K562 (cell line): Measurements from ENCODE around the gene LANCL1. TPM values are rescaled to one million over a fixed set of nuclear protein-coding genes. Genes with fewer than 3 reads are reported as not detected.

ENCODE experiments used
- CBFA2T3 ChIP-seq: fragments of 450-650 bp; IDR thresholded peaks from 2 replicates; pipeline ENCODE4 v1.6.1; 2017
- EGR1 ChIP-seq: fragments of 450-650 bp; conservative IDR thresholded peaks from 2 replicates; pipeline ENCODE4 v1.6.1; 2017; ENCODE audit warnings: mild to moderate bottlenecking
- EP400 ChIP-seq: fragments of 450-650 bp; IDR thresholded peaks from 2 replicates; pipeline ENCODE4 v1.6.1; 2017; ENCODE audit warnings: antibody characterized with exemption, mild to moderate bottlenecking, moderate library complexity
- HDAC1 ChIP-seq, 2 experiments: fragments of 450-650 bp; IDR thresholded peaks; 2 replicates each; pipeline ENCODE4 v1.6.1; 2016 to 2017; ENCODE audit warnings: inconsistent platforms in 1 of 2, mild to moderate bottlenecking in 1 of 2, moderate library complexity in 1 of 2
- MCM5 ChIP-seq: fragments of 450-650 bp; IDR thresholded peaks from 2 replicates; pipeline ENCODE4 v1.6.1; 2016; ENCODE audit warnings: low read depth
- MYC ChIP-seq, 2 experiments: fragments of 250-450 bp in 1 of 2; sonication (Bioruptor Pico) in 1 of 2; IDR thresholded peaks; 2 replicates each; pipeline versions ENCODE4 v1.5.1 to v1.6.1; 2012 to 2021; ENCODE audit warnings: low read depth in 2 of 2, borderline replicate concordance in 1 of 2, improper control_type of control experiment in 1 of 2, low read length in 1 of 2, mild to moderate bottlenecking in 1 of 2, moderate library complexity in 1 of 2
- NFE2 ChIP-seq: IDR thresholded peaks from 2 replicates; pipeline ENCODE4 v1.6.1; 2014; ENCODE audit warnings: antibody characterized with exemption, low read depth
- NR2C2 ChIP-seq, 2 experiments: fragments of 200-800 bp in 1 of 2; sonication (Bioruptor generic) in 1 of 2; sonication (generic) in 1 of 2; formaldehyde crosslinking in 1 of 2; IDR thresholded peaks; 2 replicates each; pipeline versions ENCODE4 v1.6.1 to v1.8.0; 2016 to 2022; ENCODE audit warnings: mild to moderate bottlenecking in 1 of 2, missing compliant biosample characterization in 1 of 2, missing genetic modification characterization in 1 of 2, missing genetic modification reagents in 1 of 2
- OTX1 ChIP-seq: fragments of 450-650 bp; formaldehyde crosslinking; IDR thresholded peaks from 2 replicates; pipeline ENCODE4 v1.4.0; 2022; ENCODE audit warnings: mild to moderate bottlenecking
- PML ChIP-seq: IDR thresholded peaks from 2 replicates; pipeline ENCODE4 v1.6.1; 2012; ENCODE audit warnings: low read length, inconsistent platforms
- POLR2A ChIP-seq: fragments of 450-650 bp; conservative IDR thresholded peaks from 2 replicates; pipeline ENCODE4 v1.6.1; 2016
- POLR2H ChIP-seq: IDR thresholded peaks from 2 replicates; pipeline ENCODE4 v1.6.1; 2016; ENCODE audit warnings: missing genetic modification characterization, low read depth, mild to moderate bottlenecking, control low read depth, missing compliant biosample characterization, moderate library complexity
- RAD21 ChIP-seq, 2 experiments: fragments of 250-450 bp in 1 of 2; fragments of 450-650 bp in 1 of 2; sonication (Bioruptor Pico) in 1 of 2; formaldehyde crosslinking in 1 of 2; IDR thresholded peaks in 1 of 2; conservative IDR thresholded peaks in 1 of 2; 2 replicates each; pipeline versions ENCODE4 v1.4.0 to v1.8.0; 2020 to 2022; ENCODE audit warnings: mild to moderate bottlenecking in 2 of 2, moderate library complexity in 1 of 2
- RBFOX2 ChIP-seq: fragments of 200-400 bp; formaldehyde crosslinking; IDR thresholded peaks from 2 replicates; pipeline ENCODE4 v1.6.1; 2017; ENCODE audit warnings: low read depth, mild to moderate bottlenecking, low read length, moderate library complexity
- RBM17 ChIP-seq: fragments of 200-400 bp; formaldehyde crosslinking; IDR thresholded peaks from 2 replicates; pipeline ENCODE4 v1.6.1; 2017; ENCODE audit warnings: low read depth, mild to moderate bottlenecking, low read length, borderline replicate concordance
- RBM22 ChIP-seq: fragments of 200-400 bp; formaldehyde crosslinking; IDR thresholded peaks from 2 replicates; pipeline ENCODE4 v1.6.1; 2018; ENCODE audit warnings: low read length, low read depth; ENCODE audit not compliant: poor library complexity, severe bottlenecking
- RCOR1 ChIP-seq, 2 experiments: IDR thresholded peaks; 2 replicates each; pipeline ENCODE4 v1.6.1; 2012; ENCODE audit warnings: low read depth in 2 of 2, low read length in 2 of 2, borderline replicate concordance in 1 of 2, improper control_type of control experiment in 1 of 2
- RFX5 ChIP-seq: IDR thresholded peaks from 2 replicates; pipeline ENCODE4 v1.6.1; 2011; ENCODE audit warnings: low read depth, mild to moderate bottlenecking, improper control_type of control experiment, low read length
- SMAD3 ChIP-seq: fragments of 450-650 bp; formaldehyde crosslinking; conservative IDR thresholded peaks from 2 replicates; pipeline ENCODE4 v1.4.0; 2020; ENCODE audit warnings: mild to moderate bottlenecking
- SOX6 ChIP-seq: fragments of 450-650 bp; IDR thresholded peaks from 2 replicates; pipeline ENCODE4 v1.6.1; 2014; ENCODE audit warnings: mild to moderate bottlenecking
- SREBF1 ChIP-seq: fragments of 150-350 bp; IDR thresholded peaks from 2 replicates; pipeline ENCODE4 v1.6.1; 2014; ENCODE audit warnings: antibody characterized with exemption, low read depth, low read length, borderline replicate concordance
- SUPT5H ChIP-seq: fragments of 450-650 bp; IDR thresholded peaks from 2 replicates; pipeline ENCODE4 v1.6.1; 2016
- USF2 ChIP-seq: sonication (generic); formaldehyde crosslinking; IDR thresholded peaks from 2 replicates; pipeline ENCODE4 v1.5.0; 2020; ENCODE audit warnings: missing genetic modification reagents
- WHSC1 ChIP-seq: IDR thresholded peaks from one replicate; pipeline ENCODE4 v1.6.1; 2012; ENCODE audit warnings: low read length, control low read depth, inconsistent platforms
- YY1 ChIP-seq, 3 experiments: IDR thresholded peaks; 2 replicates each; pipeline ENCODE4 v1.6.1; 2011; ENCODE audit warnings: low read length in 2 of 3, mild to moderate bottlenecking in 2 of 3, moderate library complexity in 2 of 3, borderline replicate concordance in 1 of 3, control low read depth in 1 of 3, low read depth in 1 of 3; ENCODE audit not compliant: insufficient read depth in 3 of 3, insufficient replicate concordance in 2 of 3, control insufficient read depth in 1 of 3, insufficient read length in 1 of 3; ENCODE audit errors: extremely low read depth in 1 of 3
- ZFX ChIP-seq: sonication (generic); formaldehyde crosslinking; IDR thresholded peaks from 2 replicates; pipeline ENCODE4 v1.8.0; 2022; ENCODE audit warnings: mild to moderate bottlenecking, missing genetic modification reagents, moderate library complexity
- ZKSCAN8 ChIP-seq: fragments of 200-800 bp; sonication (Bioruptor generic); IDR thresholded peaks from 2 replicates; pipeline ENCODE4 v1.6.1; 2016; ENCODE audit warnings: missing genetic modification characterization, missing compliant biosample characterization
- polyA plus RNA-seq, 8 experiments: library from polyadenylated mRNA; depleted of rRNA in 4 of 8; stranded (reverse) in 5 of 8; unstranded in 3 of 8; fragments of >200 nt; fragmentation: Nextera tagmentation in 2 of 8; fragmentation: Illumina TruSeq in 1 of 8; extraction: Ambion mirVana in 2 of 8; extraction: Trizol in 1 of 8; gene quantifications; 2 replicates each; pipeline versions ENCODE4 v1.2.1 to v1.2.3, GENCODE V29; 2011 to 2014; ENCODE audit warnings: inconsistent platforms in 1 of 8, missing spikeins in 1 of 8
- total RNA-seq, 7 experiments: library from RNA; depleted of rRNA in 6 of 7; stranded (reverse); fragments of >200 nt in 6 of 7; fragmentation: Illumina TruSeq in 2 of 7; extraction: Trizol in 2 of 7; gene quantifications; 2 replicates each; pipeline versions ENCODE4 v1.2.1 to v1.2.3, GENCODE V29; 2011 to 2021; ENCODE audit warnings: low replicate concordance in 1 of 7

Gene LANCL1
- total and polyA plus RNA-seq, 9 of the 15 experiments (the other 6 are each of a cell fraction or from before 2014, with no cell fraction given), result 15.3 to 56.3 (median 30.1) TPM

- TF ChIP-seq ZKSCAN8 (CRISPR knock-in tag) (no peak), MYC (IDR thresholded peaks at IDR 0.05; ENCODE audit: low read depth, low read length) (0 out of 2 replicates have a peak, but pooled peaks have one; percentile 36), MYC (CRISPR knock-in tag; IDR thresholded peaks at IDR 0.05; ENCODE audit: borderline replicate concordance, low read depth) (no peak), OTX1 (CRISPR knock-in tag) (no peak), MCM5 (no peak), POLR2A (peak; percentile 84), SUPT5H (peak; percentile 78), ZFX (CRISPR knock-in tag) (peak; percentile 92), RFX5 (no peak), USF2 (CRISPR knock-in tag) (no peak), NFE2 (no peak), RBM22 (no peak), SMAD3 (CRISPR knock-in tag) (no peak), NR2C2 (CRISPR knock-in tag; IDR thresholded peaks at IDR 0.05) (no peak), NR2C2 (tag; IDR thresholded peaks at IDR 0.05) (peak; percentile 75), SREBF1 (no peak), RBM17 (no peak), POLR2H (tag) (peak; percentile 74; the same call in 1 of the 2 replicates), RBFOX2 (peak; percentile 87), RAD21 (CRISPR knock-in tag; conservative IDR thresholded peaks at IDR 0.05 in 1 of 2, IDR thresholded peaks at IDR 0.05 in 1 of 2) (no peak), YY1 (IDR thresholded peaks at IDR 0.05; ENCODE audit: borderline replicate concordance in 1 of 3, control insufficient read depth in 1 of 3, extremely low read depth in 1 of 3, insufficient read depth in 3 of 3, insufficient read length in 1 of 3, insufficient replicate concordance in 2 of 3, low read depth in 1 of 3, low read length in 2 of 3) (peak in 1 of 3 experiments; percentile 46), EGR1 (peak; percentile 29), CBFA2T3 (peak; percentile 17; the same call in 1 of the 2 replicates), RCOR1 (IDR thresholded peaks at IDR 0.05; ENCODE audit: borderline replicate concordance in 1 of 2, low read depth in 2 of 2, low read length in 2 of 2) (peak in 1 of 2 experiments; percentile 29; a peak in 1 of 4 replicates), SOX6 (no peak), EP400 (no peak), HDAC1 (IDR thresholded peaks at IDR 0.05) (0 out of 4 replicates have a peak, but pooled peaks of 1 of the 2 experiments have one; percentile 25), WHSC1 (no peak), PML (peak; percentile 49; the same call in 1 of the 2 replicates)
Observed at GRCh38 chr2:210476194-210477128, at the start of gene LANCL1 (continued).
